ENCODE results near the gene VSIG10. TPM values are rescaled to one million over a fixed set of nuclear protein-coding genes. Genes with fewer than 3 reads are reported as not detected.

Gene VSIG10
- total RNA-seq, 1 donor from 2014 or later, result 2.4 TPM

- ChIA-PET POLR2A (no interaction called here), CTCF (interaction anchor here (1.8 kb wide), 1 partner anchor 159 kb away, joined by 6 read pairs; no protein-coding TSS in a partner anchor)
- no peaks in the 10 kb centered on the region for H3K27me3 Mint-ChIP-seq
- H3K36me3 Mint-ChIP-seq (ENCODE audit: low read depth), result peaks cover 78% of the 10 kb centered on the region
- peak overlapping the region; percentile 9 for H3K27ac Mint-ChIP-seq
- TF ChIP-seq CTCF (IDR thresholded peaks at IDR 0.05), result no peak
- H3K4me3 Mint-ChIP-seq, result no peak overlapping the region
- ATAC-seq (ENCODE audit: low read depth) (no peak), DNase-seq (no peak)
- intact Hi-C loops (cut with micrococcal nuclease), result loop anchor here (2.0 kb wide), 1 partner anchor 27 kb away; the partner anchor contains the start of gene WSB2
- H3K9me3 Mint-ChIP-seq, result no peaks in the 10 kb centered on the region
- H3K4me1 Mint-ChIP-seq, result peaks cover 19% of the 10 kb centered on the region
Measured at GRCh38 chr12:118033902-118034301, 69.9 kb downstream of the VSIG10 start.

DNA sequence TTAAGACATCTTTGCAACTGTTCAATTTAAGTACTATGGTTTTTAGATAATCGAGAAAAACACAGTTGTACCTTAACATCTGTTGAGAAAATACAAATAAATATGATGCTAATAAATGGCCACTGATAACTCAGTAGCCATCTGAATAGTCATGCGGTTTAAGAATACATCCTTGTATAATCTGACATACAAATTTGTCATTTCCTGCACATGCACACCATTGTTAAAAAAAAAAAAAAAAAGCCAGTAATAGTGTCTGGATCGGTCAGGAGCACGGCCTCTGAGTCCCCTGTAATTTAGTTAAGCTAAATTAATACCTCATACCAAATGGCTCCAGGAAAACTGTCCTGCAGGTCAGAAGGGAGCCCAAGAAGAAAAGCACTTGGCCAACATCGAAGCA is 70.5 kb downstream of the VSIG10 start:
- DNase-seq (no peak), ATAC-seq (ENCODE audit: low read depth) (no peak)
- Mint-ChIP-seq H3K4me1 (peaks cover 19% of the 10 kb centered on the region), H3K4me3 (no peak overlapping the region), H3K27me3 (no peaks in the 10 kb centered on the region), H3K27ac (no peak overlapping the region), H3K36me3 (ENCODE audit: low read depth) (peaks cover 80% of the 10 kb centered on the region), H3K9me3 (no peaks in the 10 kb centered on the region)
- POLR2A ChIA-PET, result no interaction called here
- intact Hi-C loops (cut with micrococcal nuclease), result no loop called here
- no peak for TF ChIP-seq CTCF (IDR thresholded peaks at IDR 0.05)
- CTCF ChIA-PET, result no interaction called here

- peaks cover 19% of the 10 kb centered on the region for H3K4me1 Mint-ChIP-seq
- H3K4me3 Mint-ChIP-seq, result no peak overlapping the region
- H3K9me3 Mint-ChIP-seq, result no peaks in the 10 kb centered on the region
- ATAC-seq (ENCODE audit: low read depth) (no peak), DNase-seq (no peak)
- no peak for TF ChIP-seq CTCF (IDR thresholded peaks at IDR 0.05)
- no peak overlapping the region for H3K27ac Mint-ChIP-seq
- H3K36me3 Mint-ChIP-seq (ENCODE audit: low read depth), result peaks cover 81% of the 10 kb centered on the region
- POLR2A ChIA-PET, result no interaction called here
- intact Hi-C loops (cut with micrococcal nuclease), result no loop called here
- CTCF ChIA-PET, result no interaction called here
- no peaks in the 10 kb centered on the region for H3K27me3 Mint-ChIP-seq
Measured at GRCh38 chr12:118032188-118032587, 71.6 kb downstream of the VSIG10 start.

GRCh38 chr12:118029166-118029565 is 74.6 kb downstream of the VSIG10 start:
- H3K4me3 Mint-ChIP-seq, result no peak overlapping the region
- no peaks in the 10 kb centered on the region for H3K27me3 Mint-ChIP-seq
- H3K36me3 Mint-ChIP-seq (ENCODE audit: low read depth), result peaks cover 81% of the 10 kb centered on the region
- DNase-seq (no peak), ATAC-seq (ENCODE audit: low read depth) (no peak)
- H3K9me3 Mint-ChIP-seq, result no peaks in the 10 kb centered on the region
- TF ChIP-seq CTCF (IDR thresholded peaks at IDR 0.05), result no peak
- ChIA-PET POLR2A (no interaction called here), CTCF (no interaction called here)
- no peak overlapping the region for H3K27ac Mint-ChIP-seq
- intact Hi-C loops (cut with micrococcal nuclease), result no loop called here
- H3K4me1 Mint-ChIP-seq, result no peaks in the 10 kb centered on the region

DNA sequence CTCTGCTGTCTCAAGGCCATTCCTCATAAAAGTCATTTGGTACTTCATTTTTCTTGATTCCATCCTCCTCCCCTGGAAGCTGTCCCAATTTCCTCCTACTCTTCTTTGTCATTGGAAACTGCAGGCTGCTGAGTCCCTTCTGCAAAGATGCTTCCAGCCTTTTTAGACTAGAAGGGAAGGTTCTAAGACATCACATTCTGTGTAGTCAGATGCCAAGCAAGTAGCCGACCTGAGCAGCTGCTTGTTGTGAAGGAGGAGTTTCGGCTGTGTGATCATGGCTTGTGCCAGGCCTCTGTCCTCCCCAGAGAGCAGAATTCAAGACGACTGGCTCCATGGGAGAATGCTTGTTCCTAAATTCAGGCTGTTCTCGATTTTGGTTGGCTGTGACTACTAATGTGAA is 78.6 kb downstream of the VSIG10 start:
- H3K4me3 Mint-ChIP-seq, result no peak overlapping the region
- H3K27ac Mint-ChIP-seq, result no peak overlapping the region
- CTCF ChIA-PET, result no interaction called here
- DNase-seq (no peak), ATAC-seq (ENCODE audit: low read depth) (no peak)
- POLR2A ChIA-PET, result no interaction called here
- intact Hi-C loops (cut with micrococcal nuclease), result no loop called here
- no peaks in the 10 kb centered on the region for H3K4me1 Mint-ChIP-seq
- no peak for TF ChIP-seq CTCF (IDR thresholded peaks at IDR 0.05)
- peaks cover 82% of the 10 kb centered on the region for H3K36me3 Mint-ChIP-seq (ENCODE audit: low read depth)
- no peaks in the 10 kb centered on the region for H3K27me3 Mint-ChIP-seq
- H3K9me3 Mint-ChIP-seq, result no peaks in the 10 kb centered on the region

Data from activated B cell treated with CpG ODN at 0.5 μM for 24 hours (primary cell).